ENCODE results near the gene ACTL10.

The ACTL10 gene

DNA sequence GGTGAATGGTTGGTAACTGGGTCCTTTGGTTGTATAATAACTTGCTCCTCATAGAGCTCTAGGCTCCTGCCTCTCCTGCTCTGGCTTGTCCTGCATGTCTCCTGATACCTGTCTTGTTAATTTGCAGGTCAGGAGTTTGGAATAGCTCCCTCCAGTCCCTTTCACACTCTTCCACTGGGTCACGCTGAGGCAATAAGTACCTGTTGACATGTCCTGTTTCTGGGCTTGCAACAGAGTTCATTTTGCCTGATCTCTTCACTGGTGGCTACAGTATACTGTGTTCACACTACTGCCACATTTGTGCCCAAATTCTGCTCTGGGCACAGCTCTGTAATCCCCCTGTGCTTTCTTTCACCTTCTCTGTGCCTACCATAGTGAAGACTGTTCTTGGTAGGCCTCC lies 30.0 kb upstream of the ACTL10 start:
- Histone ChIP-seq H3K27ac (ENCODE audit: low read depth, low read length) (no peak overlapping the region), H3K79me1 (ENCODE audit: low read length) (no peaks in the 10 kb centered on the region), H2BK120ac (ENCODE audit: low read depth, low read length) (no peak overlapping the region), H2AK5ac (ENCODE audit: low read length) (no peak overlapping the region), H4K8ac (ENCODE audit: low read depth, low read length) (no peak overlapping the region), H3K18ac (ENCODE audit: low read length) (no peak overlapping the region), H3K4me1 (ENCODE audit: control insufficient read depth, low read depth, low read length) (no peaks in the 10 kb centered on the region), H3K36me3 (ENCODE audit: control insufficient read depth, insufficient read depth, low read length) (peaks cover 2% of the 10 kb centered on the region), H4K5ac (ENCODE audit: low read length) (no peak overlapping the region), H3K4ac (ENCODE audit: low read depth, low read length) (no peak overlapping the region), H2BK15ac (replicated peaks; ENCODE audit: low read depth) (no peak overlapping the region), H3K56ac (ENCODE audit: low read length) (no peak overlapping the region), H3K79me2 (ENCODE audit: control insufficient read depth, insufficient read depth, low read length) (no peaks in the 10 kb centered on the region), H3K9ac (ENCODE audit: low read length) (no peak overlapping the region), H3K4me2 (ENCODE audit: low read length) (no peak overlapping the region), H2BK5ac (ENCODE audit: low read length) (no peak overlapping the region), H3K27me3 (ENCODE audit: insufficient read depth, low read length, poor library complexity) (no peaks in the 10 kb centered on the region), H3K23ac (ENCODE audit: low read length) (no peak overlapping the region), H3K4me3 (ENCODE audit: low read length) (no peak overlapping the region)
- WGBS (ENCODE audit: extremely low coverage, insufficient coverage, low lambda C conversion rate): no CpG with 5 or more reads among the region's 1 CpG
- DNase-seq: no peak

DNA sequence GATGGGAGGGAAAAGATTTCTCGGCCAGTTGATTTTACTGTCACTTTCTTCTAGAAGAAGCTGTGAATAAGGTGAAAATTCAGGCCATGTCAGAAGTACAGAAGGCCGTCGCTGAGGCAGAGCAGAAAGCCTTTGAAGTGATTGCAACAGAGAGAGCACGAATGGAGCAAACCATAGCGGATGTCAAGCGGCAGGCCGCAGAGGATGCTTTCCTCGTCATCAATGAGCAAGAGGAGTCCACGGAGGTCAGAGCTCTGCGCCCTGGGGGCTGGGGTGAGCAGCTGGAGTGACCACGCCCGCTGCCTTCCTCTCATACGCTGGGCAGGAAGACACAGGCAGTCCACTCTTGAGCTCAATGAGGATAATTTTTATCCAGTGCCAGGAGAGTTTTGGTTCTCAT lies 26.5 kb upstream of the ACTL10 start:
- WGBS (ENCODE audit: extremely low coverage, insufficient coverage, low lambda C conversion rate): no CpG with 5 or more reads among the region's 13 CpGs

DNA sequence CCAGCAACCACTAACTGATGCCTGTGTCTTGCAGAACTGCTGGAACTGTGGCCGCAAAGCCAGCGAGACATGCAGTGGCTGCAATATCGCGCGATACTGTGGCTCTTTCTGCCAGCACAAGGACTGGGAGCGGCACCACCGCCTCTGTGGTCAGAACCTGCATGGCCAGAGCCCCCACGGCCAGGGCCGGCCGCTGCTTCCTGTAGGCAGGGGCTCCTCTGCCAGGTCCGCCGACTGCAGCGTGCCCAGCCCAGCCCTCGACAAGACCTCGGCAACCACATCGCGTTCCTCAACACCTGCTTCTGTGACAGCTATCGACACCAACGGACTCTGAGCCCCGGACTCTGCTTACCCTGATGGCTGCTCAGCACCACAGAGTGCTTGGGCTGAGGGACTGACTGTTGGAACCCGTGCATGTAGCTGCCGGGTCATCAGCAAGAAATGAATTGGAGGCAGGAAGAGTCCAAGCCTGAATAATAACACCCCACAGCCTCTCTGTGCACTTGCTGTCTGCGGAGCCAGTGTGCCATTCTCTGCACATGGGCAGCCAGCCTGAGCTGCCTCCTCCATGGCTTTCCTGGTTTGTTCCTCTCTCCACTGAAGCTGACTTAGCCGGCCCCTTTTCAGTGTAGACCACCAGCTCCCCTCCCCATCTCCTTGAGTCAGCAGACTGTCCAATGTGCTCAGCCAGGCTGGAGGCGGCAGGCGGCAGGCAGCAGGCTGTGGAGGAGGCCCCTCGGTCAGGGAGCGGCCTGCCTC lies 22.3 kb upstream of the ACTL10 start:
- Histone ChIP-seq H3K4me2 (ENCODE audit: low read length) (no peak overlapping the region), H3K9ac (ENCODE audit: low read length) (no peak overlapping the region), H3K56ac (ENCODE audit: low read length) (no peak overlapping the region), H3K27me3 (ENCODE audit: insufficient read depth, low read length, poor library complexity) (no peaks in the 10 kb centered on the region), H2BK15ac (replicated peaks; ENCODE audit: low read depth) (no peak overlapping the region), H4K8ac (ENCODE audit: low read depth, low read length) (no peak overlapping the region), H3K4me1 (ENCODE audit: control insufficient read depth, low read depth, low read length) (no peaks in the 10 kb centered on the region), H2BK5ac (ENCODE audit: low read length) (no peak overlapping the region), H4K5ac (ENCODE audit: low read length) (no peak overlapping the region), H2BK120ac (ENCODE audit: low read depth, low read length) (no peak overlapping the region), H3K4ac (ENCODE audit: low read depth, low read length) (no peak overlapping the region), H3K4me3 (ENCODE audit: low read length) (no peak overlapping the region), H3K36me3 (ENCODE audit: control insufficient read depth, insufficient read depth, low read length) (peaks cover 2% of the 10 kb centered on the region), H3K23ac (ENCODE audit: low read length) (no peak overlapping the region), H3K27ac (ENCODE audit: low read depth, low read length) (no peak overlapping the region), H3K79me1 (ENCODE audit: low read length) (no peaks in the 10 kb centered on the region), H3K18ac (ENCODE audit: low read length) (no peak overlapping the region), H3K79me2 (ENCODE audit: control insufficient read depth, insufficient read depth, low read length) (no peaks in the 10 kb centered on the region), H2AK5ac (ENCODE audit: low read length) (no peak overlapping the region)
- DNase-seq: no peak
- WGBS (ENCODE audit: extremely low coverage, insufficient coverage, low lambda C conversion rate): no CpG with 5 or more reads among the region's 28 CpGs

More for the DNA sequence above, 26.5 kb upstream of the ACTL10 start:
- H4K5ac ChIP-seq (ENCODE audit: low read length): no peak overlapping the region
- H3K23ac ChIP-seq (ENCODE audit: low read length): no peak overlapping the region
- H3K36me3 ChIP-seq (ENCODE audit: control insufficient read depth, insufficient read depth, low read length): peaks cover 2% of the 10 kb centered on the region
- H3K4ac ChIP-seq (ENCODE audit: low read depth, low read length): no peak overlapping the region
- no peak overlapping the region for H2AK5ac ChIP-seq (ENCODE audit: low read length)
- DNase-seq: no peak
- no peak overlapping the region for H4K8ac ChIP-seq (ENCODE audit: low read depth, low read length)
- H3K4me2 ChIP-seq (ENCODE audit: low read length): no peak overlapping the region
- no peak overlapping the region for H3K9ac ChIP-seq (ENCODE audit: low read length)
- H2BK120ac ChIP-seq (ENCODE audit: low read depth, low read length): no peak overlapping the region
- no peaks in the 10 kb centered on the region for H3K4me1 ChIP-seq (ENCODE audit: control insufficient read depth, low read depth, low read length)
- H3K79me2 ChIP-seq (ENCODE audit: control insufficient read depth, insufficient read depth, low read length): no peaks in the 10 kb centered on the region
- no peak overlapping the region for H3K27ac ChIP-seq (ENCODE audit: low read depth, low read length)
- no peak overlapping the region for H3K4me3 ChIP-seq (ENCODE audit: low read length)
- H2BK15ac ChIP-seq (replicated peaks; ENCODE audit: low read depth): no peak overlapping the region
- H3K27me3 ChIP-seq (ENCODE audit: insufficient read depth, low read length, poor library complexity): no peaks in the 10 kb centered on the region
- H3K56ac ChIP-seq (ENCODE audit: low read length): no peak overlapping the region
- no peak overlapping the region for H3K18ac ChIP-seq (ENCODE audit: low read length)
- no peaks in the 10 kb centered on the region for H3K79me1 ChIP-seq (ENCODE audit: low read length)
- H2BK5ac ChIP-seq (ENCODE audit: low read length): no peak overlapping the region

GRCh38 chr20:33645072-33645358 lies 21.7 kb upstream of the ACTL10 start:
- H3K9ac ChIP-seq (ENCODE audit: low read length): no peak overlapping the region
- H3K27me3 ChIP-seq (ENCODE audit: insufficient read depth, low read length, poor library complexity): no peaks in the 10 kb centered on the region
- no CpG with 5 or more reads among the region's 4 CpGs for WGBS (ENCODE audit: extremely low coverage, insufficient coverage, low lambda C conversion rate)
- no peaks in the 10 kb centered on the region for H3K79me1 ChIP-seq (ENCODE audit: low read length)
- H3K4ac ChIP-seq (ENCODE audit: low read depth, low read length): no peak overlapping the region
- no peaks in the 10 kb centered on the region for H3K4me1 ChIP-seq (ENCODE audit: control insufficient read depth, low read depth, low read length)
- no peak overlapping the region for H2BK5ac ChIP-seq (ENCODE audit: low read length)
- no peak overlapping the region for H4K5ac ChIP-seq (ENCODE audit: low read length)
- no peak overlapping the region for H2BK15ac ChIP-seq (replicated peaks; ENCODE audit: low read depth)
- no peak overlapping the region for H3K18ac ChIP-seq (ENCODE audit: low read length)
- peaks cover 2% of the 10 kb centered on the region for H3K36me3 ChIP-seq (ENCODE audit: control insufficient read depth, insufficient read depth, low read length)
- H2BK120ac ChIP-seq (ENCODE audit: low read depth, low read length): no peak overlapping the region
- no peak overlapping the region for H3K4me3 ChIP-seq (ENCODE audit: low read length)
- no peak overlapping the region for H4K8ac ChIP-seq (ENCODE audit: low read depth, low read length)
- DNase-seq: no peak
- H3K79me2 ChIP-seq (ENCODE audit: control insufficient read depth, insufficient read depth, low read length): no peaks in the 10 kb centered on the region
- no peak overlapping the region for H3K4me2 ChIP-seq (ENCODE audit: low read length)
- H3K23ac ChIP-seq (ENCODE audit: low read length): no peak overlapping the region
- no peak overlapping the region for H3K56ac ChIP-seq (ENCODE audit: low read length)
- no peak overlapping the region for H2AK5ac ChIP-seq (ENCODE audit: low read length)
- no peak overlapping the region for H3K27ac ChIP-seq (ENCODE audit: low read depth, low read length)

DNA sequence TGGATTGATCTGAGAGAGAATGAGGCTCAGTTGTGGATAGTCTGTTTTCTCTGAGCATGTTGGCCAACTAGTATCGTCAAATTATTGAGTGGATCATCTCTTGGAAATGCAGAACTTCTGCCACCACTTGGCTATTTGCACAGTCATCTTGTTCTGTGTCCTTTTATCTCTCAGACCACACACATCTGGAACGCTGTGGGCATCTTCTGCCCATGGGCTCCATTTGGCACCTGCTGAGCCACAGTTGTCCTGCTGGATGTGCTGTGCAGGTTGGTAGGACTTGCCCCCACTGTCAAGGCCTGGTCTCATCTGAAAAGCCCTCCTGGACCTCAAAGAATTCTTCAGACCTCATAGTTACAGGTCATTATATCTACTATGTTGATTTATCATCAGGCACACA lies 21.3 kb upstream of the ACTL10 start:
- no peaks in the 10 kb centered on the region for H3K79me2 ChIP-seq (ENCODE audit: control insufficient read depth, insufficient read depth, low read length)
- H3K23ac ChIP-seq (ENCODE audit: low read length): no peak overlapping the region
- H3K4me2 ChIP-seq (ENCODE audit: low read length): no peak overlapping the region
- no peak overlapping the region for H4K5ac ChIP-seq (ENCODE audit: low read length)
- no peak overlapping the region for H2BK15ac ChIP-seq (replicated peaks; ENCODE audit: low read depth)
- no peak overlapping the region for H3K18ac ChIP-seq (ENCODE audit: low read length)
- no peak overlapping the region for H3K4me3 ChIP-seq (ENCODE audit: low read length)
- no peak overlapping the region for H3K4ac ChIP-seq (ENCODE audit: low read depth, low read length)
- H4K8ac ChIP-seq (ENCODE audit: low read depth, low read length): no peak overlapping the region
- H2AK5ac ChIP-seq (ENCODE audit: low read length): no peak overlapping the region
- no peak overlapping the region for H3K9ac ChIP-seq (ENCODE audit: low read length)
- H2BK120ac ChIP-seq (ENCODE audit: low read depth, low read length): no peak overlapping the region
- H3K27ac ChIP-seq (ENCODE audit: low read depth, low read length): no peak overlapping the region
- no peaks in the 10 kb centered on the region for H3K4me1 ChIP-seq (ENCODE audit: control insufficient read depth, low read depth, low read length)
- H3K36me3 ChIP-seq (ENCODE audit: control insufficient read depth, insufficient read depth, low read length): peaks cover 2% of the 10 kb centered on the region
- no peak overlapping the region for H2BK5ac ChIP-seq (ENCODE audit: low read length)
- no peak for DNase-seq
- WGBS (ENCODE audit: extremely low coverage, insufficient coverage, low lambda C conversion rate): no CpG with 5 or more reads among the region's 2 CpGs
- H3K56ac ChIP-seq (ENCODE audit: low read length): no peak overlapping the region
- no peaks in the 10 kb centered on the region for H3K79me1 ChIP-seq (ENCODE audit: low read length)
- H3K27me3 ChIP-seq (ENCODE audit: insufficient read depth, low read length, poor library complexity): no peaks in the 10 kb centered on the region

DNA sequence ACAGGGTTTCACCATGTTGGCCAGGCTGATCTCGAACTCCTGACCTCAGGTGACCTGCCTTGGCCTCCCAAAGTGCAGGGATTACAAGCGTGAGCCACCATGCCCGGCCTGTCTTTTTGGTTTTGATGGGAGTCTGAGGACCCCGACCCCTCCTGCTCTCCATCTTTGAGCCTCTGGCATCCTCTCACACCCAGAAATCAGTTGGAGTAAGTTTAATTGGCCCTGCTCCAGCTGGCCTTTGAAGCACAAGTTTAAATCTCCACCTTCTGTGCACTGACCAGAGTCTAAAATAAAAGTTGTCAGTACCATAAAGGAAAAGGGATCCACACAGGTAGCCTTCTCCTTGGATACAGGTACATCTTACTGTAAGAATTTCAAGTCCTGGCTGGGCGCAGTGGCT lies 20.6 kb upstream of the ACTL10 start:
- Histone ChIP-seq H3K4me2 (ENCODE audit: low read length) (no peak overlapping the region), H2BK15ac (replicated peaks; ENCODE audit: low read depth) (no peak overlapping the region), H3K9ac (ENCODE audit: low read length) (no peak overlapping the region), H3K27ac (ENCODE audit: low read depth, low read length) (no peak overlapping the region), H4K5ac (ENCODE audit: low read length) (no peak overlapping the region), H3K18ac (ENCODE audit: low read length) (no peak overlapping the region), H4K8ac (ENCODE audit: low read depth, low read length) (no peak overlapping the region), H3K23ac (ENCODE audit: low read length) (no peak overlapping the region), H2BK120ac (ENCODE audit: low read depth, low read length) (no peak overlapping the region), H2BK5ac (ENCODE audit: low read length) (no peak overlapping the region), H3K4me3 (ENCODE audit: low read length) (no peak overlapping the region), H3K56ac (ENCODE audit: low read length) (no peak overlapping the region), H2AK5ac (ENCODE audit: low read length) (no peak overlapping the region), H3K4me1 (ENCODE audit: control insufficient read depth, low read depth, low read length) (no peaks in the 10 kb centered on the region), H3K4ac (ENCODE audit: low read depth, low read length) (no peak overlapping the region), H3K79me1 (ENCODE audit: low read length) (no peaks in the 10 kb centered on the region), H3K79me2 (ENCODE audit: control insufficient read depth, insufficient read depth, low read length) (no peaks in the 10 kb centered on the region), H3K36me3 (ENCODE audit: control insufficient read depth, insufficient read depth, low read length) (peaks cover 2% of the 10 kb centered on the region), H3K27me3 (ENCODE audit: insufficient read depth, low read length, poor library complexity) (no peaks in the 10 kb centered on the region)
- no peak for DNase-seq
- no CpG with 5 or more reads among the region's 5 CpGs for WGBS (ENCODE audit: extremely low coverage, insufficient coverage, low lambda C conversion rate)
